ENCODE data around the gene PIP5KL1.
A peak's percentile ranks its signal among the peaks of the same experiment; 100 is the strongest.

The PIP5KL1 gene

DNA sequence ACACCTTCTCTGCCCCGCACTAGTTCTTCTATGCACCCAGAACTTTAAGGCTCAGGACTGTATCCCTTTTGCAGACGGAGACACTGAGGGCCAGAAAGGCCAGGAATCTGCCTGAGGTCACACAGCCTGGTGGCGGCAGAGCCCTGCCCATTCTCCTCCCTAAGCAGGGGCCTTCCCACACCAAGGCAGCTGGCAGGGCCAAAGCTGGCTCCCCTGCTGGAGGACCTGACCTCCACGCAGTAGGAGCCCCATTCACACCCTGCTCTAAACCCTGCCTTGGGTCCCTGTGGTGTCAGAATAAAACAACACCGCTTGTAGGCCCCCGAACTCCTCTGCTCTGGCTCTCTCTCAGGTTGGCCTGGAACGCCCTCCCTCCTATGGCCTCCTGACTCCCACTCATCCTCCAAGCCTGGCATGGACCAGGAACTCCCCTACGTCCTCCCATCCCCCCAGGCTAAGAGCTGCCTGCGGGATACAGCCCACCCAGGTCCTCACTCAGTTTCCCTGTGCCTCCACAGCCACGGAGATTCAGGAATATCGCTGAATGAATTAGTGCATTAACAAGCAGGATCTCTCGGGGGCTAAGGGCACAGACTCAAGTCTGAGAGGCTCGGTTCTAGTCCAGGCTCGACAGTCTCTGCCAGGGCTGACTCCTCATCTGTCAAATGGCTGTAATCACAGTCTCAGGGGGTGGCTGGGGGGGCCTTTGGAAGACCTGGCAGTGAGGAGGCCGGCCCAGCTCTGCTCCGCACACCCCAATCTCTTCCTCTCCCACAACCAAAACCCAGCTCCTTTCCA is 34.0 kb downstream of the PIP5KL1 start:
- no peak overlapping the region for H3K4me3 ChIP-seq (ENCODE audit: low read depth, low read length)
- TF ChIP-seq, protein P1, sequence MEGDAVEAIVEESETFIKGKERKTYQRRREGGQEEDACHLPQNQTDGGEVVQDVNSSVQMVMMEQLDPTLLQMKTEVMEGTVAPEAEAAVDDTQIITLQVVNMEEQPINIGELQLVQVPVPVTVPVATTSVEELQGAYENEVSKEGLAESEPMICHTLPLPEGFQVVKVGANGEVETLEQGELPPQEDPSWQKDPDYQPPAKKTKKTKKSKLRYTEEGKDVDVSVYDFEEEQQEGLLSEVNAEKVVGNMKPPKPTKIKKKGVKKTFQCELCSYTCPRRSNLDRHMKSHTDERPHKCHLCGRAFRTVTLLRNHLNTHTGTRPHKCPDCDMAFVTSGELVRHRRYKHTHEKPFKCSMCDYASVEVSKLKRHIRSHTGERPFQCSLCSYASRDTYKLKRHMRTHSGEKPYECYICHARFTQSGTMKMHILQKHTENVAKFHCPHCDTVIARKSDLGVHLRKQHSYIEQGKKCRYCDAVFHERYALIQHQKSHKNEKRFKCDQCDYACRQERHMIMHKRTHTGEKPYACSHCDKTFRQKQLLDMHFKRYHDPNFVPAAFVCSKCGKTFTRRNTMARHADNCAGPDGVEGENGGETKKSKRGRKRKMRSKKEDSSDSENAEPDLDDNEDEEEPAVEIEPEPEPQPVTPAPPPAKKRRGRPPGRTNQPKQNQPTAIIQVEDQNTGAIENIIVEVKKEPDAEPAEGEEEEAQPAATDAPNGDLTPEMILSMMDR (IDR thresholded peaks at IDR 0.05; ENCODE audit: borderline replicate concordance, insufficient read depth, low read depth, low read length): no peak

DNA sequence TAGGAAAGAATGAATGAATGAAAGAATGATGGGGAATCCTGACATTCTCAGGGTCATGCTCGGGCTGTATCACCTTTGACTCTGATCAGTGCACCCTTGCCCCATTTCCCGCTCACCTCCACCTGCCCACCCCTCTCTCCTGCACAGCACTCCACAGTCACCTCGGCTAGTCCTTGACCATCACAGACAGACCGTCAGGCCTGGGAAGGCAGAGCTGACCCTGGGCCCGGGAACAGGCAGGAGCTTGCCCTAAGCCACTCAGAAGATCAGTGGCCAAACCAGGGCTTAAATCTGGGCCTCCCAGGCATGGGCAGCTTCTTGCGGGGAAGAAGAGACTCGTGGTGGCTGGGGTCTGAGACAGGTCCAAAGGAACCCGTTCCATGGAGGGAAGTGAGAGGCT is 34.8 kb downstream of the PIP5KL1 start:
- TF ChIP-seq, protein P1 (IDR thresholded peaks at IDR 0.05; ENCODE audit: borderline replicate concordance, insufficient read depth, low read depth, low read length): no peak
- no peak overlapping the region for H3K4me3 ChIP-seq (ENCODE audit: low read depth, low read length)

DNA sequence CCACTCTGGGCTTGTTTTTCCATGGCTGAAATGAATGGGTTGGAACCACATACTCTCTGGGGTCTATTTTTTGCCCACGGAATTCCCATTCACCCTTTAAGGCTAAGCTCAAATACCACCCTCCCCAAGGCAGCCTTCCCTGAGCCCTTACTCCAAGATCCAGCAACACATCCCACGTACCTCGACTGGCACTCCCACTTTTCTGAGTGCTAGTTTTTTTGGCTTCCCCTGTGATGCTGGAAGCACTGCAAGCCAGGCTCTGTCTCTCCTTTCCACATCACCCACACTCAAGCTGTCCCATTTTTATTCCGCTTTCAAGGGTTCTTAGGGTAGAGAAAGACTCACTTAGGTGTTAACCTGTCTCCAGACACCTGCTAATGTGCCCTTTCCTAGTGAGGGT is 37.2 kb downstream of the PIP5KL1 start:
- TF ChIP-seq, protein P1 (IDR thresholded peaks at IDR 0.05; ENCODE audit: borderline replicate concordance, insufficient read depth, low read depth, low read length): no peak
- H3K4me3 ChIP-seq (ENCODE audit: low read depth, low read length): no peak overlapping the region

DNA sequence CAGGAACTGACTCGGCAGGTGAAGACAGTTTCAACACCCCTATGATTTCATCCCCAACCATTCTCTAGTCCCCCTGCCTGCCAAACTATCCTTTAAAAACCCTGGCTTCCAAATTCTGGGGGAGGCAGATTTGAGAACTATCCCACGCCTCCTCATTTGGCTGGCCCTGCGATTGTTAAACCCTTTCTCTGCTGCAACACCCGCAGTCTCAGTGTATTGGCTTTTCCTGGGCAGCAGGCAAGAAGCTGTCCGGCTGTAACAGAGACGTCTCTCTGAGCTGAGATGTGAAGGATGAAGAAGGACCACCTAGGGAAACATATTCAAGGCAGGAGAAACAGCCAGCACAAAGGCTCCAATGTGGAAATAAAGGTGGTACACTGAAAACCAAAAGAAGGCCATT is 37.7 kb downstream of the PIP5KL1 start:
- TF ChIP-seq, protein P1 (IDR thresholded peaks at IDR 0.05; ENCODE audit: borderline replicate concordance, insufficient read depth, low read depth, low read length): no peak
- no peak overlapping the region for H3K4me3 ChIP-seq (ENCODE audit: low read depth, low read length)

DNA sequence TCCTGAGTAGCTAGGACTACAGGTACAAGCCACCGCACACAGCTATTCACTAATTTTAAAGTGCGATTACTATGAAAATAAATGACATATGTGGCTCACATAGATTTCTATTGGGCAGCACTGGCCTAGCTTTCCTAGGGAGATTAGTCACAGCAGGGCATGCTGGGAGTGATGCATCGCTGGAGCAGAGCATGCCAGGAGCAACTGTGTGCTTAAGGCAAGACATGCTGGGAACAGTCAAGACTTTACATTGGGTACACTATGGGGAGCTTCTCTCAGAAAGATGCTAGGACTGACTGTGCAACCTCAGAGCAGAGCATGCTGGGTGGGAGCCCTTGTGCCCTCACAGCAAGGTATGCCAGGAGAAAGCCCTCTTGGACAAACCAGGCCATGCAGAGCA is 40.5 kb downstream of the PIP5KL1 start:
- H3K4me3 ChIP-seq (ENCODE audit: low read depth, low read length): no peak overlapping the region
- TF ChIP-seq, protein P1 (IDR thresholded peaks at IDR 0.05; ENCODE audit: borderline replicate concordance, insufficient read depth, low read depth, low read length): no peak

DNA sequence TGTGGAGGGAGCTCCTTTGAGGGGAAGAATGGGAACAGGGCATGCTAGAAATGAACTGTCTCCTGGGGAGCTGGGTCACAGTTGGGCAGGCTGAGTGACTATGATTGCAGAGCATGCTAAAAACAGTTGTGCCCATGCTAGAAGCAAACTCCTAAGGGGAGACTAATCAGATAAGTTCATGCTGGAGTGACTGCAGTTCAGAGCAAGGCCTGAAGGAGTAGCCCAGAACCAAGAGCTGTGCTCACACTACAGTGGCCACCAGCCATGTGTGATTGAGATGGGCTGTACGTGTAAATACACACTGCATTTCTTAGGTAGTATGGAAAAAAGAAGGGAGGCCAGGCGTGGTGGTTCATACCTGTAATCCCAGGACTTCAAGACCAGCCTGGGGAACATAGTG is 42.8 kb downstream of the PIP5KL1 start:
- TF ChIP-seq, protein P1 (IDR thresholded peaks at IDR 0.05; ENCODE audit: borderline replicate concordance, insufficient read depth, low read depth, low read length): peak; percentile 28; the same call in 1 of the 2 replicates
- H3K4me3 ChIP-seq (ENCODE audit: low read depth, low read length): no peak overlapping the region

DNA sequence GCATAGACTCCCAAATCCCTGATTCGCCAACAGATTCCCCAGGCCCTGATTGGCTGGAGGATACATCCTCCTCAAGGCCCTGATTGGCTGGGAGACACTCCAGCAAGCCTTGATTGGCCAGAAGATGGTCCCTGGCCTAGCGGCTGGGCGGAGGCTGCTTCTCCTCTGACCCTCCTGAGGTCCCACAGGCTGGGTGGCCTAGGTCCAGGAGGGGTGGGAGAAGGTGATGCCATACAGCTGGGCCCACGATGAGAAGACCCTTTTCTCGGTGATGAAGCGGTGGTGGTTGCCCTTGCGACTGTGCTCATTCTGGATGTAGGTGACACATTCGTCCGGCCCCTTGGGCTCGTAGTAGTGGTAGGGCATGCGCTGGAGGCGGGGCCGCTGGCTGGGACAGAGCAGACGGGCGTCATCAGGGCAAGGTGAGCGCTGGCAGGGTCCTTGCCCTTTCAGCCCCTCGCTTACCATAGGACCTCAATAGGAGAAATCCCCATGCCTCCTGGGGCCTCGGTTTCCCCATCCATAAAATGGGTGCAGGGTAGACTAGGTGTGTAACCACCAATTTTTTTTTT is 44.1 kb downstream of the PIP5KL1 start:
- H3K4me3 ChIP-seq (ENCODE audit: low read depth, low read length): no peak overlapping the region
- TF ChIP-seq, protein P1 (IDR thresholded peaks at IDR 0.05; ENCODE audit: borderline replicate concordance, insufficient read depth, low read depth, low read length): no peak

All from GM12875 (cell line).